Stimulated activated CD8-positive, alpha-beta memory T cell treated with anti-CD3 and anti-CD28 coated beads, Interleukin-2, amount 100 ng/mL, for 1 hour (primary cell): Measurements from ENCODE around the gene SMS.
"Not testable (repeated sequence)": the region's sequence is repeated elsewhere in the genome, so short reads cannot be mapped to it uniquely, and the experiment has no call there.

Source experiments
- DNase-seq, 2 donors: peaks; one replicate each; pipeline ENCODE4 v3.0.0-alpha.2; 2020; ENCODE audit warnings: low read depth in 2 of 2

Gene SMS

DNA sequence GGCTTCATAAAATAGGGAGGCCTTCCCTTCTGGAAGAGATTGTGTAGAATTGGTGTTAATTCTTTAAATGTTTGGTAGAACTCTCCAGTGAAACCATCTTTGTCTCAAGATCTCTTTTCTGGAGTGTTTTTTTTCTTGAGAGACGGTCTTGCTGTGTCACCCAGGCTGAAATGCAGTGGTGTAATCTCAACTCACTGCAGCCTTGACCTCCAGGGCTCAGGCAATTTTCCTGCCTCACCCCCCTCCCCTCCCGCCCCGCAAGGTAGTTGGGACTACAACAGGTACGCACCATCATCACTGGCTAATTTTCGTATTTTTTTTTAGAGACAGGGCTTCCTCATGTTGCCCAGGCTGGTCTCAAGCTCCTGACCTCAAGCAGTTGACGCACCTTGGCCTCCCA lies 12.1 kb downstream of the SMS start:
- DNase-seq = no peak

DNA sequence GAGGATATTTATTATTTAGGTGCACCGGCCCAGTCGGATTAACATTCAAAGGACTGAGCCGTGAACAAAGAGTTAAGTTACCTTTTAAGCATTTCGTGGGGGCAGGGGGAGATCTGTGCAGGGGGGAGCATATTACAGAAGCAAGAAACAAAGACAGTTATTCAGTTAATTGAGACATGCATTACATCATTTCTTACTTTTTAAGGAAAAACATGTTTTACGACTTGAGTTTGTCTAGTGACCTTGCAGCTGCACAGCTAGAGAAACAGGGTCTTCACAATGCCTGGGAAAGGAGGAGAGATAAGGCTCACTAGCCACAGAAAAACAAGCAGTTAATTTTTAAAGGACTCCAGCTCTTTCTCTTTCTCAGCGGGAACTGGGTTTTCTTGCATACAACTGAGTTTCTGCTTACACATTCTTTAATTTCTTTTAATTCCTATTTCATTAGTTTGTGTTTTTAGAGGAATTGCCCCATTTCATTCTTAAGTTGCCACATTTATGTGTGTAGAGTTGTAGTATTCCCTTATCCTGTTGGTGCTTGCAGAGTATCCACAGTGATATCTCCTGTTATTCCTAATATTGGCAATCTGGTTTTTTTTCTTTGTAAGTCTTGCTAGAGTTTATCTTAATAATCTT lies 12.8 kb downstream of the SMS start:
- not testable (repeated sequence) for DNase-seq

GRCh38 chrX:21955403-21956189 lies 15.1 kb downstream of the SMS start:
- DNase-seq = no peak

DNA sequence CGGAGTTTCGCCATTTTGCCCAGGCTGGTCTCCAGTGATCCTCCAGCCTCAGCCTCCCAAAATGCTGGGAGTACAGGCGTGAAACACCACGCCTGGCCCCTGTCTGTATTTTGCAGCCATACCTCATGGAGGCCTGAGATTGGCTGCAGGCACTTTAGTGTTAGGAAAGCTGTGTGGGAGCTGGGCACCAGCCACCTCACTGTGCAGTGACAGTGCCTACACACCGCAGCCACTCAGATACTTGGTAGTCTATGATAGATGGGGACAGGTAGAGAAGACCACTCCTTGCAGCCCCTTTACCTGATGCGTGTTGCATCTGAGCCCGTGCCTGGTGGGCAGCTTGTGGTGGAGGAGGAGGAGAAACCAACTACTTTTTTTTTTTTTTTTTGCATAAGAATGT lies 16.3 kb downstream of the SMS start:
- DNase-seq = no peak

- no peak for DNase-seq
Measured at GRCh38 chrX:21958187-21958586, 17.7 kb downstream of the SMS start.

GRCh38 chrX:21958916-21959315 lies 18.4 kb downstream of the SMS start:
- no peak for DNase-seq

DNA sequence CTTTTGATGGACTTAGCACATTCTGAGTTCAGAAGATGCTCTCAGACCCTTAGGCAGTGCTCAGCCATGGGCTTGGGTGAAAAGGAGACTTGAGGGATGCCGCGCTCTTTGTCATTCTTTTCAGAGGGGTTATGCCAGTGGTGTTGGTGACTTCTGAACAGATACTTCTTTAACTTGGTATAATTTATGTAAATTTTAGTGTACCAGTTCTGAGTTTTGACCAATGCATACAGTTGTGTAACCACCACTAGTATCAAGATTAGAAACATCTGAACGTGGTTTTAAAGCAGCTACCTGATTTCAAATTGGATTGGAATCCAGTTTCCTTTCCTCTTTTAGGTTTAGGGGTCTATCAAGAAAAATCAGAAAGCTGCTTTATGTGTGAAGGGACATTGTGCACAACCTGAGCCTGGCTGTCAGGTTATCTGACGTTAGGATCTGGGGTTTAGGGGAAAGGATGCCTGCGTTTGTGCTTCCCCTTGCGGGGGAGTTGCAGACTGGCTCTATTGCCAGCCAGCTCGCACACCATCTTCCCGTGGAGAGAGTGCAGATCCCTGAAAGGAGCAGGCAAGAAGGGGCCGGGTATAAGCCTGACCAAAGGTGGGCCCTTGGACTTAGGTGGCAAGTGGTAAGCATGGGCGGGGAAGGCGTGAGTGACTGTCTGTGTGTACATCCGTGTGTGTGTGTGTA lies 19.0 kb downstream of the SMS start:
- DNase-seq = no peak

- DNase-seq = no peak
Measured at GRCh38 chrX:21960569-21961541, 20.3 kb downstream of the SMS start.

DNA sequence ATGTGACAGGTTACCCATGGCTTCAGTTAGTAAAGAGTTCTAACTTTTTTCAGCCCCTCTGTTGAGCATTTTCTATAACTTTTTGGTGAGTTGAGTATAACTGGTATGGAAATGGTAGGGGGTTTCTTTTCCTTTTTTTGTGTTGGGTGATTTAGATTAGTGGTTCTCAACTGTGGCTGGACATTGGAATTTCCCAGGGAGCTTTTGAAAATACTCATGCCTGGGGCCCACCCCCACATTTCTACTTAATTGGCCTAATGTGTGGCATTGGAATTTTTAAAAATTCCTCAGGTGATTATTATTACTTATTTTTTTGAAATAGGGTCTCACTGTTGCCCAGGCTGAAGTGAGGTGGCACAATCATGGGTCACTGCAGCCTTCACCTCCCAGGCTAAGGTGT lies 21.9 kb downstream of the SMS start:
- DNase-seq = no peak

DNA sequence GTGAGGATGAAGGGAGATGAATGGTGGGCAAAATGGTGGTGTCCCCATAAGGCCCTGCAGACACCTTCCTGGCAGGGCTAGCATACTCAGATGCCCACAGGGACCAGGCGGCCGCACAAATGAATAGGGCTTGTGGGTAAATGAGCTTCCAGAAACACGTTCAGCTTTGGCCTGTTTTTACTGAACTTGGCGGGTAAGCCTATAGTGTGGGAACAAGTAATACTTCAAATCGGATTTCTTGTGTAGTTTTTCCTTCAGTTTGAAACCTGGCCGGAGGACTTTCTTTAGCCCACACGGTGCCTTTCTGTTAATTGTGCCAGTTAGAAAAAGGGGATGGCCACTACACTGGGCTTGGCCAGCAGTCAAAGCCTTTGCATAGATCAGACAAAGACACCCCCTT lies 22.8 kb downstream of the SMS start:
- no peak for DNase-seq

GRCh38 chrX:21963731-21964405 lies 23.4 kb downstream of the SMS start:
- DNase-seq = no peak

- no peak for DNase-seq
Measured at GRCh38 chrX:21966866-21967265, 26.4 kb downstream of the SMS start.

DNA sequence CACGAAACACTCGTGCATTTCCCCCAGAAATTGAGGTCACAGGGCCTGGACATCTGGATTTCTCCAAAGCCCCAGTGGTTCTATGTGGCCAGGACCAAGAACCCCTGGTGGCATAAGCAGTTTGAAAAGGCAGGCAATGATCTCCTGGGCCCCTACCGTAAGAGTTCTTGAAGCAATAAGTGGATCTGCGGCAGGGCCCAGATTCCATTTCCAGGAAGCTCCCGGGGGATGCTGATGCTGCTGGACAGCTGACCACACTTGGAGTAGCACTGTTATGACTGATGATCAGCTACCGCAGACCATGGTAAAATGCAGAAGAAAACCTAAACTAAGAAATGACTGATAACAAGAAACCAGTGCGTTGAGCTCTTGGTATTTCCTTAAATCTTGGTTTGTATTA lies 27.8 kb downstream of the SMS start:
- no peak for DNase-seq

DNA sequence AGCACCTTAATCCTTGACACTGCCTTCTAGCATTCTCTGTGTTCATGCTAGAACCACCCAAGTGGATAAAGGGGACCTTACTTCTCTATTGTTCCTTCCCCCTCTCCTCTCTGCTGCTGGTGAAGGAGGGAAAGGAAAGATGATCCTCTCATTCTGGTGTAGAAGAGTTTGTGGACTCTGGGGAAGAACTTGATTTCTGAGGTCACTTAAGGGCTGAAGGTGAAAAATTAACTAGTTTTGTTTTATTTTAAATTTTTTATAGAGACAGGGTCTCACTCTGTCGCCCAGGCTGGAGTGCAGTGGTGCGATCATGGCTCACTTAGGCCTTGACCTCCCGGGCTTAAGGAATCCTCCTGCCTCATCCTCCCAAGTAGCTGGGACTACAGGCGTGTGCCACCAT lies 29.8 kb downstream of the SMS start:
- no peak for DNase-seq

GRCh38 chrX:21972046-21972445 lies 31.5 kb downstream of the SMS start:
- no peak for DNase-seq

- DNase-seq = peak in 1 of 2 donors; percentile 1
Measured at GRCh38 chrX:21972721-21973120, 32.2 kb downstream of the SMS start.

- DNase-seq = no peak
Measured at GRCh38 chrX:21973321-21974010, 33.0 kb downstream of the SMS start.

- no peak for DNase-seq
Measured at GRCh38 chrX:21974011-21974385, 33.5 kb downstream of the SMS start.

- no peak for DNase-seq
Measured at GRCh38 chrX:21975242-21975641, 34.7 kb downstream of the SMS start.

DNA sequence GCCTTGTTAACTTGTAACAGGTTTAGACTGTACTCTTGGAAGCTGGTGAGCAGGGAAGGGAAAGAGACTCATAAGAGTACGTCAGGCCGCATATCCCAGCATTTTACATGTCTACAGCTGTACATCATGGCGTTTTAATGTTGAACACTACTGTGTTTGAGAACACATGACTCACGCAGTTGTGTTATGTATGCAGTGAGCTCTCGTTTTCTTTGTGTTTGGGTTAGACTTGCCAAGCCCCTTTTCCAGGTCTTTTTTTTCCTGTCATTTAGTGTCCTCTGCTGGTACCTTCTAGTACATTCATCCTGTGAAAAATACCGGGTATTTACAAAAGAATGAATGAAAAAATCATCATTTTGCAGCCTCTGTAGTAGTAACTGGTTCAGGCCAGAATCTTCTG lies 35.3 kb downstream of the SMS start:
- no peak for DNase-seq

- no peak for DNase-seq
Measured at GRCh38 chrX:21978346-21978745, 37.8 kb downstream of the SMS start.
